Measurements from ENCODE around the gene INKA1. TPM values are rescaled to one million over a fixed set of nuclear protein-coding genes. Genes with fewer than 3 reads are reported as not detected.
A peak's percentile ranks its signal among the peaks of the same experiment; 100 is the strongest.

Gene INKA1
- total and polyA plus RNA-seq, 5 experiments from 2014 or later = 0.33 to 4.4 (median 1.8) TPM

DNA sequence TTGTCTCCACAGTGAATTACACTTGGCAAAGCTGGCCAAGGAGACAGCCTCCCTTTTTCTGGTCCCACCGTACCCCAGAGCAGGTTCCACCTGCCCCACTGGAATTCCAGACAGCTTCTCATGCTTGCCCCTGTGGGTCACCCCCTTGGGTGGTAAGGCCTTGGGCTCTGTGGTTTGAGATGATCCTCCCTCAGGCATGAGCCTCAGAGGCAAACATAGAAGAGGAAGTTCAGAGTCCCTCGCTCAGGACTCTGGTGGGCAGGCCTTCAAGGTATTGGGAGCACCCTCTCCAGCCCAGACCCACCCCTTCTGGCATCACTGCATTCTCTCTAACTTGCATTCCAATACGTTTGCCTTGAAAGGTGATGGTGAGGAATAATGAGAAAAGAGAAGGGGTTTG is 28.3 kb downstream of the INKA1 start:
- H3K9me3 Mint-ChIP-seq = no peaks in the 10 kb centered on the region
- no peaks in the 10 kb centered on the region for H3K36me3 Mint-ChIP-seq
- no peaks in the 10 kb centered on the region for H3K4me1 Mint-ChIP-seq
- no peak overlapping the region for H3K4me3 Mint-ChIP-seq
- POLR2A ChIA-PET = no interaction called here
- H3K27me3 Mint-ChIP-seq = no peaks in the 10 kb centered on the region
- ATAC-seq (no peak), DNase-seq (no peak)
- peak overlapping the region in 2 of 10 donors; percentile 40 to 50 for H3K27ac Mint-ChIP-seq

DNA sequence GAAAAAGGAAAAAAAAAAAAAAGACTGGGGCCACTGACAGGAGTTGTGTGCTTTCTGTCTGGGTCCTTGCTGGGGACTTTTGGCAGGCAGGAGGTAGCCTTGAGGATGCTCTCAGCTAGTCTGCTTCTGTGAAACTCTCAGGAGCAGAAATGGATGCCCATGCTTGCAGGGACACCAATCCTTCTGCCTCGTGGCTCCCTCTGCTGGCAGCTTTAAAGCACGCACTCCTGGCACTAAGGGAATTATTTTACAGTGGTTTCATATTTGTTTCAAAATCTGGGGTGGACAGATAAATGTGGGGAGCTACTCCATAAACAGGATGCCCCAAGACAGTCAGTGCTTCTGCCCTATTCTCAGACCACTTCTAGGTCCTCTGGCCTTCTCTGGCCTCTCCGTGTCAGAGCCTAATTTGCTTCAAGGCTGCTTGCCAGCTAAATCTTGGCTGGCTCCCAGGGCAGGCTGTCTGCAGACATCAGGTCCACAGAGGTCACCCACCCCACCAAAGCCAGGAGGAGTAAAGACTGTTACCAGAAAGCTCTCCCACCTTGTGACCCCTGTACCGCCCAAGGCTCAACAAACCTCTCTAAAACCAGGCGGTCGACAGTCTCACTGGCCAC is 36.2 kb downstream of the INKA1 start:
- no peaks in the 10 kb centered on the region for H3K9me3 Mint-ChIP-seq
- ATAC-seq (peak; percentile 99), DNase-seq (peak; percentile 68 to 90 (median 80))

DNA sequence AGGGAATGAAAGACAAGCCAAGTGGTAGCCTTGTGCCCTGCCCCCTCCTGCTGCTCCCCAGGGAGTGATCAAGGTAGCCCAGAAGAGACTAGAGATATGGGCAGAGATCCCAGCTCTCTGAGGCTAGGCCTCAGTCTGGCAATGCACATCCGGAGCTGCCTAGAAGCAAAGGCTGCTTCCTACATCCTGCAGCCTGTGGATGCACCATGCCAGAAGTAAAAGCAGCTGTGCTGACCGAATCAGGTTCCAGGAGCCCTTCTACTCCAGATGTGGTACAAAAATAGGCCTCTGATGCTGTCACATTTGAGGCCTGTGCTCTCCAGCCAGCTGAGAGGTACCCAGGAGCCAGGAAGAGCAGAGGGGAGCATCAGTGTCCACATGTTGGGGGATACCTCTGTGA is 37.3 kb downstream of the INKA1 start:
- Mint-ChIP-seq H3K27me3 (no peaks in the 10 kb centered on the region), H3K27ac (peak overlapping the region in 1 of 10 donors; percentile 36), H3K9me3 (no peaks in the 10 kb centered on the region), H3K4me1 (peaks cover 2 to 5% (median 2%) of the 10 kb centered on the region in 4 donors), H3K4me3 (no peak overlapping the region), H3K36me3 (peaks cover 0 to 2% (median 0%) of the 10 kb centered on the region in 3 donors)
- ATAC-seq = no peak
- POLR2A ChIA-PET = interaction anchor here (10.4 kb wide), 1 partner anchor 36 kb away, joined by 116 read pairs; the partner anchor contains the start of gene INKA1
- no peak for DNase-seq

More for the DNA sequence above, 36.2 kb downstream of the INKA1 start:
- POLR2A ChIA-PET = interaction anchor here (0.5 to 10.4 kb wide), 6 partner anchors 24 to 1540 kb away, joined by 3 to 116 read pairs (median 3); partner anchors contain the start of genes AMIGO3 and INKA1
- no peak overlapping the region for H3K27ac Mint-ChIP-seq
- H3K36me3 Mint-ChIP-seq = peaks cover 0 to under 1% (median 0%) of the 10 kb centered on the region in 3 donors
- peak overlapping the region in 1 of 10 donors; percentile 25 for H3K4me3 Mint-ChIP-seq
- H3K4me1 Mint-ChIP-seq = peaks cover 2 to 5% (median 2%) of the 10 kb centered on the region in 4 donors
- H3K27me3 Mint-ChIP-seq = no peaks in the 10 kb centered on the region

DNA sequence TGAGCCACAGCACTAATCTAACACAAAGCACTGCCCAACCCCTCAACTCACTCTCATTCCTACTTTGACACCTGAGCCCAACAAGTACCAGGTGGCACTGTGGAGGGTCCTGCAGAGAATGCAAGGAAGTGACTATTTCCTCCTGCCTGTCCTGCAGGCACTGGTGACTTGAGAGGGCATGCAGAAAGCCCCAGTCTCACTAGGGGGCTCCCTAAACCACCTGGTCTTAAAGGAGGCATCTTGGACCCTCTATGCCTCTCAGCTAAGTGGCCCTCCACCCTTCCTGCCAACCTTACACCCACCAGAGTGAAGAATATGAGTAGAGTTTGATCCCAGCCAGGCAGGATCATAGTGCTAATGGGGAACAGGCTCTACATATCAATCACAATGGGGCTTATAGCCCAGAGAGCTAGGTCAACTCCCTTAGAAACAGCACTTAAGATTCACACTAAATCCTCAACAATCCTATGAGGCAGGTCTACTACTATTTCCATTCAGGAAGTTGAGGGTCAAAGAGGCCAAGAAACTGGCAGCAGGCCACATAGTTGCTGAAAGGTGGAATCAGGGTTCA is 38.1 kb downstream of the INKA1 start:
- DNase-seq (no peak), ATAC-seq (no peak)
- Mint-ChIP-seq H3K36me3 (peaks cover 0 to 2% (median 0%) of the 10 kb centered on the region in 3 donors), H3K27ac (peak overlapping the region in 2 of 10 donors; percentile 15 to 32), H3K4me1 (peaks cover 2 to 5% (median 2%) of the 10 kb centered on the region in 4 donors), H3K4me3 (no peak overlapping the region), H3K9me3 (no peaks in the 10 kb centered on the region), H3K27me3 (no peaks in the 10 kb centered on the region)
- POLR2A ChIA-PET = interaction anchor here (10.4 kb wide), 1 partner anchor 36 kb away, joined by 116 read pairs; the partner anchor contains the start of gene INKA1

DNA sequence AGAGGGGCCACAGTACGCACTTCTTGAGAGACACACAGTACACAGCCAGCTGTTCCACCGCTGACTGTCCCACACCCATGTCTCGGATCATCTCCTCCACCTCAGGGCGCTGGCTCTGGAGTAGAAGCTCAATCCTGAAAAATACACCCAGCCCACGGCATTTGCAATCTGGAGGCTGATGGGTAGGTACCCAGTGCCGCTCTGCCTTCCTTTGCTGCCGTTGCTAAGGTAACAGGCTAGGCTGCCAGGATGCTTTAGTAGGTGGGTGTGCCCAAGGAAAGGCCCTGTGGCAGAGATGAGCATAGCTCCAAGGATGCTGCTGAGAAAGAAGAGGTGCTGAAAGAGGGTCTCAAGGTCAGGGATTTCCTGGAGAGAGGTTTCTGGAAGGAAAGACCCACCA is 38.7 kb downstream of the INKA1 start:
- DNase-seq (no peak), ATAC-seq (no peak)
- Mint-ChIP-seq H3K4me1 (peaks cover 2 to 5% (median 2%) of the 10 kb centered on the region in 4 donors), H3K36me3 (peaks cover 0 to 2% (median 0%) of the 10 kb centered on the region in 3 donors), H3K27me3 (no peaks in the 10 kb centered on the region), H3K9me3 (no peaks in the 10 kb centered on the region), H3K4me3 (no peak overlapping the region), H3K27ac (no peak overlapping the region)
- POLR2A ChIA-PET = interaction anchor here (10.4 kb wide), 1 partner anchor 37 kb away, joined by 116 read pairs; the partner anchor contains the start of gene INKA1

DNA sequence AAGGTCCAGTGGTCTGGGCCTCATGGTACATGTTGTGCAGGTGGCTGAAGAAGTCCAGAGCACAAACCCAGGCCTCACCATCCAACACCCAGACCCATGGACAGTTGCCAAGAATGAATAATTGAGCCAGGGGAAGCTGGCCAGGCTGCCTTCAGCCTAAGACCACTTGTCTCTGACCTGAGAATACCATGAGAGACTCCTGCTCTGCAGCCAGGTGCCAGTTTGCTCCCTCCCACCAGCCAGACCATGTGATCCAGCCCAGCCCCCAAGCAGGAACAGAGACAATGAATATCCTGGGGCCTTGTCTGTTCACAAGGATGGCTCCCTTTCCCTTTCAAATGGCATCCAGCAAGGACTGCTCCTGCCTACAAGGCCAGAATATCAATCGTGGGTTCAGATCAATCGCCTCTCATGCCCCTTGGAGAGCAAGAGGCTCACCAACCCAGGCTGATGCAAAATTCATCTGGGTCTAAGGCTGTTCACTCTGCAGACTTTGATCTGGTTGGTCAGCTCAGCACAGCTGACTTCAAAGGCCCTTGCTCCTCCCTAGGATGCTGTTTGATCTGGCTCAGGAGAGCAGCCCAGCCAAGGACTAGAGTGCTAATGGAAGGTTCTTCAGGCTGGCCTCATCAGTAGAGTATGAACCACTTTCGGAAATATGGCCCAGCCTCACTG is 39.9 kb downstream of the INKA1 start:
- POLR2A ChIA-PET = interaction anchor here (10.4 kb wide), 1 partner anchor 38 kb away, joined by 116 read pairs; the partner anchor contains the start of gene INKA1
- H3K36me3 Mint-ChIP-seq = peaks cover 0 to 7% (median 0%) of the 10 kb centered on the region in 3 donors
- no peaks in the 10 kb centered on the region for H3K9me3 Mint-ChIP-seq
- no peaks in the 10 kb centered on the region for H3K27me3 Mint-ChIP-seq
- ATAC-seq = no peak
- no peak overlapping the region for H3K4me3 Mint-ChIP-seq
- peaks cover 2 to 5% (median 2%) of the 10 kb centered on the region in 4 donors for H3K4me1 Mint-ChIP-seq
- H3K27ac Mint-ChIP-seq = peak overlapping the region in 1 of 10 donors; percentile 58
- DNase-seq = no peak

DNA sequence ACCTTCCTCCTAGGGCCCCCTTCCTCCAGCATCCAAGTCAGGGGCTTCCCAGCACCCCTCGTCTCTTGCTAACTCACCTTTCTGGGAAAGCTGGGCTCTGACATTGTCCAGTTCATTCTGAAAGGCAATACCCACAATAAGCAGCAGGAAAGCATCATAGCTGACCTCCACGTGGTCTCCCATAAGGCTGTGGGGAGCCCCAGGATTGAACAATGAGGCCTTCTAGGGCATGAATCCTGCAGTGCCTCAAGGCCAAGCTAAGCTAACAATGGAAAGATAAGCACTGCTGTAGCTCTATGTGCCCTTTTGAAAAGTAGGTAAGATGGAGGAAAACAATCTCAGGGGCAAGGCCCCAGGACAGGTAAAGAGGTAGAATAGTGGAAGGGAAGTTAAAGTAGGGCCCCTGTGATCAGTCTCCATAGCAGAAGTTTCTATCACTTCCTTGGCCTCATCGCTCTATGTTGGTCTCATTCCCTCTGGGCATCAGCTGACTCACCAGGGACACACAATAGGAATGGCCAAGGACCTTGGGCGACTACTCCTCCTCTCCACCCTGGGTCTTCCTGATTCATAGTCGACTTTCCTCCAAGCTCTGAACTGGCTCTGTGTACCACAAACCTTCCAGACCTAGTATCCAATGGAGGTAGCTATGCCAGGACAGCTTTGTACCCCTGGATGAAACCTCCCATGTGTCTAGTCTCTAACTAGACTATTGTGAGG is 41.6 kb downstream of the INKA1 start:
- Mint-ChIP-seq H3K27me3 (no peaks in the 10 kb centered on the region), H3K27ac (peak overlapping the region in 1 of 10 donors; percentile 7), H3K36me3 (peaks cover 0 to 7% (median 0%) of the 10 kb centered on the region in 3 donors), H3K4me1 (no peaks in the 10 kb centered on the region), H3K9me3 (no peaks in the 10 kb centered on the region), H3K4me3 (no peak overlapping the region)
- POLR2A ChIA-PET = interaction anchor here (0.7 kb wide), 1 partner anchor 41 kb away, joined by 4 read pairs; the partner anchor contains the start of gene INKA1
- DNase-seq = no peak
- no peak for ATAC-seq

DNA sequence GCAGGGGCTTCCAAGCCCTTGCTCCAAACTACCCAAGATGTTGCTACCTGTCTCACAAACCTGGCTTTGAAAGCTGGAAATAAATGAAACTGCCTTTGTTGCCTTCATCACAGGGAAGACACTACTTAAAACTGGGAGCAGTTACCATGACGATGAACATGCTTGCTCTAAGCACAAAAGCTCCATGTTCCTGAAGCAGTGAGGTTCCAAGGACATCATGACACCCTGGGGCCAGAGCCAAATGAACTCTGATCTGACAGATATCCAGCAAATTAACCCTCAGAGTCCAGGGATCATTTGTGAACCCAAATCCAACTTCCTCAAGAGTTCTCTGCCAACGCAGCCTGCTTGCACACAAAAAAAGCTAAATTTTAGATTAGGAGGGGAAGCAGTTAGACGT is 42.6 kb downstream of the INKA1 start:
- POLR2A ChIA-PET = interaction anchor here (0.7 to 0.8 kb wide), 2 partner anchors 25 to 42 kb away, joined by 3 to 4 read pairs; partner anchors contain the start of gene INKA1
- no peaks in the 10 kb centered on the region for H3K27me3 Mint-ChIP-seq
- peaks cover 0 to 7% (median 0%) of the 10 kb centered on the region in 3 donors for H3K36me3 Mint-ChIP-seq
- DNase-seq (no peak), ATAC-seq (no peak)
- peak overlapping the region in 1 of 10 donors; percentile 53 for H3K27ac Mint-ChIP-seq
- no peak overlapping the region for H3K4me3 Mint-ChIP-seq
- H3K9me3 Mint-ChIP-seq = no peaks in the 10 kb centered on the region
- no peaks in the 10 kb centered on the region for H3K4me1 Mint-ChIP-seq

Small RNAs within 50 kb of the gene (microRNA-seq; reads per million reads assigned to microRNA genes)
- gene MIR5193 (ENCODE audit: borderline microRNAs expressed) = 1.7 reads per million

Other genes starting within 250 kb of the INKA1 start
- gene BSN, start 248.8 kb upstream of the INKA1 start, total RNA-seq = under 1 TPM; 0.22 to 0.23 TPM
- gene BSN, start 248.8 kb upstream of the INKA1 start, polyA plus RNA-seq = under 1 TPM in 1 of 3 donors, not detected in 2; 0.19 TPM
- 100 to 1,000 TPM; 137 to 139 TPM for gene APEH, start 128.9 kb upstream of the INKA1 start, total RNA-seq
- gene APEH, start 128.9 kb upstream of the INKA1 start, polyA plus RNA-seq = 100 to 1,000 TPM; 105 to 131 (median 114) TPM
- 10 to 100 TPM; 13.3 to 13.7 TPM for gene MST1, start 113.8 kb upstream of the INKA1 start, total RNA-seq
- 1 to 10 TPM in 1 of 3 donors, under 1 TPM in 2; 0.29 to 1.1 (median 0.74) TPM for gene MST1, start 113.8 kb upstream of the INKA1 start, polyA plus RNA-seq
- 10 to 100 TPM; 66.4 to 70.0 TPM for gene RNF123, start 113.7 kb upstream of the INKA1 start, total RNA-seq
- 10 to 100 TPM in 2 of 3 donors, 1 to 10 TPM in 1; 8.8 to 20.4 (median 10.5) TPM for gene RNF123, start 113.7 kb upstream of the INKA1 start, polyA plus RNA-seq
- gene AMIGO3, start 83.6 kb upstream of the INKA1 start, total RNA-seq = 1 to 10 TPM; 1.0 to 1.1 TPM
- 1 to 10 TPM; 1.2 to 1.5 (median 1.2) TPM for gene AMIGO3, start 83.6 kb upstream of the INKA1 start, polyA plus RNA-seq
- gene GMPPB, start 79.3 kb upstream of the INKA1 start, total RNA-seq = 10 to 100 TPM; 21.6 to 22.2 TPM
- 10 to 100 TPM in 2 of 3 donors, 1 to 10 TPM in 1; 7.5 to 14.8 (median 12.3) TPM for gene GMPPB, start 79.3 kb upstream of the INKA1 start, polyA plus RNA-seq
- gene IP6K1, start 16.7 kb upstream of the INKA1 start, total RNA-seq = 10 to 100 TPM; 49.9 to 53.4 TPM
- 10 to 100 TPM; 11.7 to 26.0 (median 17.4) TPM for gene IP6K1, start 16.7 kb upstream of the INKA1 start, polyA plus RNA-seq
- gene CDHR4, start 3.4 kb upstream of the INKA1 start, total RNA-seq = not detected
- not detected for gene CDHR4, start 3.4 kb upstream of the INKA1 start, polyA plus RNA-seq
- 100 to 1,000 TPM; 326 to 331 TPM for gene UBA7, start 10.7 kb downstream of the INKA1 start, total RNA-seq
- 10 to 100 TPM; 30.9 to 43.8 (median 33.5) TPM for gene UBA7, start 10.7 kb downstream of the INKA1 start, polyA plus RNA-seq
- 1 to 10 TPM; 4.3 to 5.8 TPM for gene TRAIP, start 53.3 kb downstream of the INKA1 start, total RNA-seq
- gene TRAIP, start 53.3 kb downstream of the INKA1 start, polyA plus RNA-seq = 1 to 10 TPM; 1.3 to 2.0 (median 1.7) TPM
- not detected for gene CAMKV, start 66.6 kb downstream of the INKA1 start, total RNA-seq
- not detected for gene CAMKV, start 66.6 kb downstream of the INKA1 start, polyA plus RNA-seq
- gene MST1R, start 100.6 kb downstream of the INKA1 start, total RNA-seq = 1 to 10 TPM in 1 of 2 experiments, under 1 TPM in 1; 0.75 to 1.0 TPM
- gene MST1R, start 100.6 kb downstream of the INKA1 start, polyA plus RNA-seq = under 1 TPM in 2 of 3 donors, not detected in 1; 0.19 to 0.58 TPM
- gene MON1A, start 126.5 kb downstream of the INKA1 start, total RNA-seq = 10 to 100 TPM in 1 of 2 experiments, 1 to 10 TPM in 1; 9.0 to 10.1 TPM
- 10 to 100 TPM; 12.2 to 21.0 (median 13.7) TPM for gene MON1A, start 126.5 kb downstream of the INKA1 start, polyA plus RNA-seq
- 100 to 1,000 TPM; 189 to 197 TPM for gene RBM6, start 136.9 kb downstream of the INKA1 start, total RNA-seq
- gene RBM6, start 136.9 kb downstream of the INKA1 start, polyA plus RNA-seq = 10 to 100 TPM; 29.9 to 46.5 (median 31.7) TPM

Data from naive thymus-derived CD8-positive, alpha-beta T cell (primary cell).